ENCODE measurements around the gene TBCA.

The TBCA gene

GRCh38 chr5:77644371-77645157 is 131.6 kb downstream of the TBCA start:
- Histone ChIP-seq H3K27ac (no peak overlapping the region), H3K4me3 (peak overlapping the region; percentile 66)
- TF ChIP-seq CTCF (IDR thresholded peaks at IDR 0.05): no peak
- no peak for DNase-seq (ENCODE audit: low spot score)

DNA sequence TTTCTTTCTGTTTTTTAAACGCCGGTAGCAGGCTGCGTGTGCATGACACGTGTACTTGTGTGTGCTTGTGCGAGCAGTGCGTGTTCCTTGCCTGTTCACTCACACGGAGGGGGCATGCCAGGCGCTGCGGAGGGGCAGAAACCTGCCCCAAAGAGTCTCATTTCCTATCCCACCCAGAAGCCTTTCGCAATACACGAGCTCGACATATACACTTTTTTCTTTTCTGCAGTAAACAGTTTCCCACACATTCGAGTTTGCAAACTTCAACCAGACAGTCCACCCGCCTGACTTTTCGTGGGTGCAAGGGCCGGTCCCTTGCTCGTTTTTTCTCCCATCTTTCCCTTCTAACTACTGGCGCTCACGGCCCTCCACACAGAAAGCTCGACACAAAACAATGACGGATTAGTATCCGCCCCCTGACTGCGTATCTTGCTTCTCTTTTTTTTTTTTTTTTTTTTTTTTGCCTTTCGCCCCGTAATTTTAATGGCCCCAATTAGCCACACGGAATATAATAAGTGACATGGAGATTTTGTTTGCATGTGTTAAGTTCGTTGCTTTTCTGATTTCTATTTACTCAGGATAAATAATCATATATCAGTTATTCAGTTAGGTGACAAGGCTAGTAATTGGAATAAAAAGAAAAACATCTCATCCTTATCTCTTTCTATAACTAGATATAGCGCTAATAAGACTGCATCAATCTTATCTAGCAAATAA is 132.3 kb downstream of the TBCA start:
- no peak for DNase-seq (ENCODE audit: low spot score)
- peak overlapping the region; percentile 6 for H3K4me3 ChIP-seq
- TF ChIP-seq CTCF (IDR thresholded peaks at IDR 0.05): no peak
- H3K27ac ChIP-seq: no peak overlapping the region

GRCh38 chr5:77642738-77643653 is 133.1 kb downstream of the TBCA start:
- no peak for TF ChIP-seq CTCF (IDR thresholded peaks at IDR 0.05)
- DNase-seq (ENCODE audit: low spot score): no peak
- peak overlapping the region; percentile 6 for H3K4me3 ChIP-seq
- H3K27ac ChIP-seq: no peak overlapping the region

DNA sequence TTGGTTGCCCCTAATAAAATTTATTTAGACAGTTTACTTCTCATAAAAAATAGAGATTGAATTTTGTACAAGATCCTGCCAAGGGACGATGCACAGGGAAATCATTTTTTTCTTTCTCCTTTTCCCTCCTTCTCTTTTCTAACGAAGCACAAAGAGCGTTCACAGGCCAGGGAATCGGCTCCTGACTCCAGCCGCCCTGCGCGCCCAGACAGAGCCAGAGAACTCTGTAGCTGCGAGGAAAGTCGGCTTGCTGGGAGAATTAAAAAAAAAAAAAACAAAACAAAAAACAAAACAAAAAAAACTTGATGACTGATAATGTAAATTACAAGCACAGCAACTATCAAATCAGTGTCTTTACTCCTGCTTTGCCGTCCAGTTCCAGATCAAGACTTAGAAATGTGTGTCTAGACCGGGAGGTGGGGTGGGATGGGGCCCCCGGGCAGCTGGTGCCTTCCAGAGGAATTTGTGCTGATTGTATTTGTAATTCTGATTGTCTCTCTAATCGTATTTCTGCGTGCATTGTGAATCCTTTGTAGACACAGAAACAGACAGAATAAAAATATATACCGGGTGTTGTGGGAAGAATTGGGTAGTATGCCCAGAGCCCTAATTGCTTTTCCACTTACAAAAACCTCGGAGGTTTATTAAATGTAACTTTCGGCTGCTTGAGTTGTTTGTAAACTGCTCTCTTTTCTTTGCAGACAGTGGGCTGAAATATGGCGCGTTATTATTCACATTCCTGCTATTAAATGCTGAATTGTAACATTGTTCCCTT is 134.0 kb downstream of the TBCA start:
- no peak overlapping the region for H3K4me3 ChIP-seq
- TF ChIP-seq CTCF (IDR thresholded peaks at IDR 0.05): no peak
- H3K27ac ChIP-seq: no peak overlapping the region
- no peak for DNase-seq (ENCODE audit: low spot score)

DNA sequence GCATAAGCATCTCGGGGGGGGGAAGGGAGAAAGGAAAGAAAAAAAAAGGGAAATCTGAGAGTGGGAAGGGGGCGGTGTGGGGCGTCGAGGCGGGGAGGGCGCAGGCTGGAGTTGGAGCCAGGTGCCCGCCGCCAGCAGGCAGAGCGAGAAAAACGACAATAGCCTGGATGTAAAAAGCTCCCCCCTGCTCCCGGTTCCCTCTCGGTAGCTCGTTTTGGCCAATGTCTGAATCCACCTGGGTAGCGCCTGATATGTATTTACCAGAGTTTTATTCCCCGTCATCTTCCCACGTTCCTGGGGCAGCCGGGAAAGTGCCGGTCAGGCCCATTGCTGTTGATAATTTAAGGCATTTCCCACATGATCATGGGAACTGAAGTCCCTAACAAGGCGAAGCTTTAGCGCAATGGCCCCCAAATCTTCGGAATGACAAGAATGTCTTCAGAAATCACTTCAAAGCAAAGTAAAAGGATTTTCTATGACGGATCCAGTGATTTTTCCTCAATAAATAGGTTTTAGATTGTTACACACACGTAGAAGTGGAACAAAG is 134.7 kb downstream of the TBCA start:
- no peak for TF ChIP-seq CTCF (IDR thresholded peaks at IDR 0.05)
- Histone ChIP-seq H3K4me3 (no peak overlapping the region), H3K27ac (no peak overlapping the region)
- DNase-seq (ENCODE audit: low spot score): no peak

Measured in coronary artery (tissue), 2 donors.